GM21528 (cell line): ENCODE measurements around the gene NRAP.

Experiments used
- ATAC-seq: cut with Tn5 transposase; IDR thresholded peaks from one replicate; pipeline ENCODE4 v1.9.1; 2021; ENCODE audit warnings: mild to moderate bottlenecking, moderate library complexity; ENCODE audit not compliant: unreplicated experiment, low FRiP score

Gene NRAP

DNA sequence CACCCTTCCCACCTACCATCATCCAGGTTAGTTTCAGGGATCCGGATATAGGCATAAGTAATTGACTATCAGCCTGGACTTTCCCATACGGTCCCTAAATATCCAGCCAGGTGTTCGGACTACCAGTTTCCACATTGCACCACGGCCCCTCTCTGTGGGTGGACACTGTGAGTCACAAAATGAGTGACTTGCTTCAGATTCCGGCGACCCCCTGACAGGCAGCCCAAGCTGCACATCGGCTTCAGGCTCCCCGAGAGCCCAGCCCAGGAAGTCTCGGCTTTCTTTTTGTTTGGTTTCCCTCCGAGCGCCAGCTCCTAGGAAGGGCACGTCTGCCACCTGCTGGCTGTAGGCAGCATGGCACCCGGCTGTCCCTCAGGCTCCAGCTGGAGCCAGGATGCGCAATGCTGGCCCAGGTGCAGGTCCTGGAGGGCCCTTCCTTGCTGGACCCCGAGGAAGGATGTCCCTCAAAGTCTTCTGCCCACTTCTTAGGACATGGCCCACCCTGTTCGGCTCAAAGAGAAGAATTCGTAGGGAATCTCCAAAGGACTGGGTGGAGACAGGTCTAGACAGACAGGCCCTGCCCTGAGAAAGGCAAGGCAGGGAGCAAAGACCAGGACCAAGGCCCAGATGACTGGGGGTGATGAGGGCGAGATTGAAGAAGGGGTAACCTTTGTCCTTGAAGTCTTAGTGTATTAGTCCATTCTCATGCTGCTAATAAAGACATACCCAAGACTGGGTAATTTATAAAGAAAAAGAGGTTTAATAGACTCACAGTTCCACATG, 100.3 kb downstream of the NRAP start:
- ATAC-seq: peak; percentile 96

DNA sequence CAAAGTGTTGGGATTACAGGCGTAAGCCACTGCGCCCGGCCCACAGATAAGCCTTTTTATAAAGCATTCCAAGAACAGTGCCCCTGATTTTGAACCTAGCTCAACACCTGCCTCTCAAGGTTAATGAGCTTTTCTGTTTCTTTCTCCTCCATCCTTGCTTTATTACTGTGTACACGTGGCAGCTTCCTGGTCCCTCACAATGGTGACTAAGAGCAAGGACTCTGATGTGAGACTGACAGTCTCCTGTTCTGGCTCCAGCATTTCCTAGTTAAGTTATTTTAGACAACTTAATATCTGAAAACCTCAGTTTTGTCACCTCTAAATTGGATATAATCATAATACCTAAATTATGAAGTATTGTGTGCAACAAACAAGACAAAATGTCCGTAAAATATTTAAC, 101.1 kb downstream of the NRAP start:
- ATAC-seq: no peak

GRCh38 chr10:113562069-113562468, 101.8 kb downstream of the NRAP start:
- no peak for ATAC-seq

DNA sequence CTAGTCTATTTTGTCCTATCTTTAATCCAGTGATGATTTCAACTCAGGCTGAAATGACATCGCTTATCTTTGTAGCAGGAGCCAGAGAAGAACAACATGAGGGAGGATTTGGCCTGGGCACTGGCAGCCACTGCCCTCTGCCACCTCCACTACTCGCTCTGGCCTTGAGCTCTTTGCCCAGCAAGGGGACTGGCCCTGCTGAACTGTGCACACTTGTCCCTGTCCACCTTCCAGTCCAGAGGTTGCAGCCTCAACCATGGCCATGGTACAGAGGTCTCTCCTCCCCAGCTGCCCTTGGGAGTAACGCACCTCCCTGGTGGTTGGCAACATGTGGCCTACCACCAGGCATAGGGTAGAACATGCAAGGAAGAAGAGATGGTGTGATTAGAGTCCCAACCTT, 102.6 kb downstream of the NRAP start:
- ATAC-seq: no peak

GRCh38 chr10:113560071-113560470, 103.8 kb downstream of the NRAP start:
- no peak for ATAC-seq

DNA sequence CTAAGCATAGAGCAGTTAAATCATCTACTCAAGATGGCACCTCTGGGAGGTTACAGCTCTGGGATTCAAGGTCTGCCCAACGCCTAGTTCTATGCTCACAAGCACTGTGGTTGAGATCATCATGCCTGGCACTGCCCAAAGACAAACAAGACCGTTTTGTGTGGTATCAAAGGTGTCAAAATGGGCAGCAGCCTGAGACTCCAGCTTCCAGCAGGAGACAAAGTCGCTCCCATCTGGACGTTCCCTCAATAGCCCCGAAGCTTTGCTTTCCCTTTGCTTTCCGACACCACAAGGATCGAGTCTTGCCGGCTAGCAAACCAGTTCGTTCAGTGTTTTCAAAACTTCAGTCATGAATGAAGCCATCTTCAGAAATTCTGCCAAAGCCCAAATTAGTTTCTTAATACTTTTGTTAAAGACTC, 105.9 kb downstream of the NRAP start:
- no peak for ATAC-seq

DNA sequence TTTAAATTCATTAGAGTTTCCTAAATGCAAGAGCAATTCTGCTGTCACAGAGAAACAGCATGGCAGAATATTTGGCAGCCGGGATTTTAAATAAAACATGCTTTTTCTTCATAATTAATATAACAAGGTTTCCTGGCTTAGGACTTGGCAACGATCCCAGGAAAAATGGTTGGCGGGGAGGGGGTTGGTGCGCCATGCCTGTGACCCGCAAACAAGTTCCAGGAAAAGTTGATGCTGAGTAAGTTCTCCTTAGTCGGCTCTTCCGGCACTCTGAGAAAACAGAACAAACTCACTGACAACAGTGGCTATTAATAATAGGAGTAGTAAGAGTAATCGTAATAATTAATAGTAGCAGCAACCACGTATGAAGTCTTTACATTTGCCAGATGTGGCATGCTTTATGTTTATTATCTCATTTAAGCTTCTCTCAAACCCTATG, 106.4 kb downstream of the NRAP start:
- no peak for ATAC-seq

- ATAC-seq: no peak
Observed at GRCh38 chr10:113555751-113556150, 108.1 kb downstream of the NRAP start.

GRCh38 chr10:113555245-113555644, 108.6 kb downstream of the NRAP start:
- no peak for ATAC-seq

GRCh38 chr10:113554214-113554613, 109.6 kb downstream of the NRAP start:
- no peak for ATAC-seq

DNA sequence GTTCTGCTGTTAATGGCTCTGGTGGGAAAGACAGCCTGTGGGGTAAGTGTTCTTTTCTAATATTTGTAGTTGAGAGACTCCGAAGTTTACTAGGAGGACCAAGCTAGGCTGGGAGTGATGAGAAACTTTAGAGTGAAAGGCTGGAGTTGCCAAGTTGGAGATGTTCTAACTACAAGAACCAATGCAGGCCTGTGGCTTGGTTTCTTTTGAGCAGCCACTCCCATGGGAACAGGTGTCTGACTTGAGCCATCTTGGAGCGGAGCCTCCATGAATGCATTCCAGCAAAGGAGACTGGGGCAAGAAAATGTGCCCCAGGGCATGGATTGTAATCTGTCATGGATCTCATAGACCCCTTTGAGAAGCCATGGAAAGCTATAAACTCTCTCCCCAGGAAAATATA, 110.7 kb downstream of the NRAP start:
- ATAC-seq: no peak

- ATAC-seq: no peak
Observed at GRCh38 chr10:113552701-113553100, 111.1 kb downstream of the NRAP start, which contains the start of gene HABP2. Gene HABP2 (plus strand): TSS chr10:113553053. CDS start chr10:113553122, 69 bp downstream.

DNA sequence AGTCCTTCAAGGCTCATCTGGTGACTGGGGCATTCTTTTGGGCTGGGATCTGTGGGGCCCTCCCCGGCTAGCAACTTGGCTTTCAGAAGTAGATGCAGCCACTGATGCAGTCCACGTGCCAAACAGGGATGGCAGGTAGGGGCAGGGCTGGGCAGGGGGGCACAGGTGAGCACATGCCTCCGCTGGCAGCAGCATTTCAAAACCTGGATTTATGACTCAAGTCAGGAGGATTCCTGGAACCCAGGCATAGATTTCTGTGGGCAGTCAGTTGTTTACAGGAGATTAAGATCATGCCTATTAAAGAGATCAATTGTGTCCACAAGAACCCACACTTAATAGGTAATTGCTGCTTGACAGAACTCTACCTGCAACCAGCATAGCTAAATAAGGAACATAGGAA, 111.8 kb downstream of the NRAP start:
- no peak for ATAC-seq

DNA sequence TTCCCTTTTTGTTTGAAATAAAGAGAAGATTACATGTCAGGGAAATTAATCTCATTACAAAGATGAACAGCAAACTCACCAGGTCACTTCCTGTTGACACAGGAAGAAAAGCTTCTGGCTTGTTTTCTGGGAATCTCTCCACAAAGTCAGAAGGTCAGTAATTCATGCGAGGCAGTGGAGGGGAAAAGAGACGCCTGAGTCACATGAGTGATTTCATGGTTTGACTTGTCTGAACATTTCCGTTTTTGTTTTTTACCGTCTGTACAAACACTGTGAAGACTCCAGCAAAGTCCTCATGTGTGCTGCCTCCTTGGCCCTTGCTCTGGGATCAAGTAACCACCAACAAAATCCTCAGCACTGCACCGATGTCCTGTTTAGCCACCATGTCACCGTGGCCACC, 113.5 kb downstream of the NRAP start:
- ATAC-seq: no peak

- ATAC-seq: no peak
Observed at GRCh38 chr10:113549856-113550255, 114.0 kb downstream of the NRAP start.

DNA sequence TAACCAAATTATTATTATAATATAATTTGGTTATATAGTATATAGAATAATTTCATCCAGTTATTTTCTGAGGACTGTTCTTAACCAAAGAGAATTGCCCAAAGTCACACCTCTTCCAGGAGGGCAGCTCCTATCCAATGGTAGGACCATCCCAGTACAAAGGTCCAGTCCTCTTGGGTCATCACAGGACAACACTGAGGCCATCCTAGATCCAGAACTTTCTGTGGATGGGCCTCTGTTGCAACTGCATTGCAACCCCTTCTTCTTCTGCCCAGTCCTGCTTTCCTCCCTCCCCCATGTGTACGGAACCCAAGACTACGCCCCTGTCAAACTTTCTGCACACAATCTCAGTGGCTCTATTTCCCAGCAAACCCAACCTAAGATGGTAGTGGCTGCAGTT, 116.4 kb downstream of the NRAP start:
- no peak for ATAC-seq

GRCh38 chr10:113544392-113544791, 119.4 kb downstream of the NRAP start:
- ATAC-seq: no peak

DNA sequence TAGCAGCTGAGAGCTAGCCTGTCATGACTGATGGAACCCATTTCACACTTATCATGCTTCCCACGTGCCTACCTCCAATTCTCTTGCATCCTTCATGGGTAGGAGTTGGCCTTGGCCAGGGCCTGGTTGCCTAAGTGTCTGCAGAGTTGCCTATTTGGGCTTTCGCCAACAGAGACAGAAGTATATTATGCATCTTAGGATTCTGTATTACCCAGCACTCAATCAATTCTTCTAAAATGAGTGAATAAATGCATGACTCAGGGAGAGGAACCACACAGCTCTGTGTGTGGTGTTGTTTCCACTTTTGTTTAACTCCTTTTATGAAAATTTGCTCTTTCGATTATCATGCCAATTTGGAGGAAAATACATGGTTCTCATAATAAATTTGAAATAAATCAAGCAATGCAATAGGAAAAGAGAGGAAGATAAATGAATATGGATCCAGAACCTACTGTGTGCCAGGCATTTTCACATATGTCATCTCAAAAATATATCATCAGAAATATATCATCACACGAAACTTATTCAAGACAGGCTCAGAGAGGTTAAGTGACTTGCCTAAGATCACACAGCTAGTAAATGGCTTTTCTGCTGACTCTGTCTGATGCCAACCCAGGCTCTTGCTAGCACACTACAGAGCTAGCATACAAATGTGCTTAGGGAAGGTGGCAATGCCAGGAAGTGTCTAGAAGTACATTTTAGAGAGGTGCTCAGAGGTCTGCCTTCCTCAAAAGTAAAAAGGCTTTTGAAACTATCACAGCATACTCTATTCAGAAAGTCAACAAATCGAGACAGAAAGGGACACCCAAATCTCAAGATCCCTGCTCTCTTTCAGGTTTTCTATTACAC, 120.5 kb downstream of the NRAP start:
- ATAC-seq: no peak

GRCh38 chr10:113541549-113541927, 122.3 kb downstream of the NRAP start:
- ATAC-seq: no peak

GRCh38 chr10:113540845-113541548, 122.8 kb downstream of the NRAP start:
- no peak for ATAC-seq

- ATAC-seq: no peak
Observed at GRCh38 chr10:113539789-113540188, 124.1 kb downstream of the NRAP start.
